HG03442 (cell line): Measurements from ENCODE around the gene MIOX.
"Not testable (repeated sequence)": the region's sequence is repeated elsewhere in the genome, so short reads cannot be mapped to it uniquely, and the experiment has no call there.

ENCODE experiments used
- ATAC-seq: cut with Tn5 transposase; IDR thresholded peaks from one replicate; pipeline ENCODE4 v1.9.1; 2021; ENCODE audit warnings: mild to moderate bottlenecking, moderate library complexity; ENCODE audit not compliant: unreplicated experiment

The MIOX gene

GRCh38 chr22:50516068-50516467, 29.4 kb downstream of the MIOX start:
- ATAC-seq, result no peak

- ATAC-seq, result no peak
Measured at GRCh38 chr22:50516891-50517290, 30.2 kb downstream of the MIOX start.

GRCh38 chr22:50517495-50518260, 31.0 kb downstream of the MIOX start:
- ATAC-seq, result no peak

- no peak for ATAC-seq
Measured at GRCh38 chr22:50518606-50519005, 31.9 kb downstream of the MIOX start.

DNA sequence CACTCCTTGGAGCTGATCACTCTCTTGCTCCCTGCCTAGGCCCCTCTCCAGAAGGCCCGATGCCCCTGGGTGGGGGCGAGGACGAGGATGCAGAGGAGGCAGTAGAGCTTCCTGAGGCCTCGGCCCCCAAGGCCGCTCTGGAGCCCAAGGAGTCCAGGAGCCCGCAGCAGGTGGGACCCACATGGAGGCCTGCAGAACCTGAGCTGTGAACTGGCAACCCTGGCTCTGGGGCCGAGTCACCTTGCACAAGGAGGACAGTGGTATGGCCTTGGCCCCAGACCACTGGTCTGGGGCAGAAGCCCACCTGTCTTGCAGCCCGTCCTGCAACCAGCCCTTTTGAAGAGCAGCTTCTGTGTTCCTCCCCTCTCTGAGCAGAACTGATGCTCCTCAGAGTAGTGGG, 32.5 kb downstream of the MIOX start:
- ATAC-seq, result no peak

GRCh38 chr22:50520184-50520583, 33.5 kb downstream of the MIOX start:
- not testable (repeated sequence) for ATAC-seq

DNA sequence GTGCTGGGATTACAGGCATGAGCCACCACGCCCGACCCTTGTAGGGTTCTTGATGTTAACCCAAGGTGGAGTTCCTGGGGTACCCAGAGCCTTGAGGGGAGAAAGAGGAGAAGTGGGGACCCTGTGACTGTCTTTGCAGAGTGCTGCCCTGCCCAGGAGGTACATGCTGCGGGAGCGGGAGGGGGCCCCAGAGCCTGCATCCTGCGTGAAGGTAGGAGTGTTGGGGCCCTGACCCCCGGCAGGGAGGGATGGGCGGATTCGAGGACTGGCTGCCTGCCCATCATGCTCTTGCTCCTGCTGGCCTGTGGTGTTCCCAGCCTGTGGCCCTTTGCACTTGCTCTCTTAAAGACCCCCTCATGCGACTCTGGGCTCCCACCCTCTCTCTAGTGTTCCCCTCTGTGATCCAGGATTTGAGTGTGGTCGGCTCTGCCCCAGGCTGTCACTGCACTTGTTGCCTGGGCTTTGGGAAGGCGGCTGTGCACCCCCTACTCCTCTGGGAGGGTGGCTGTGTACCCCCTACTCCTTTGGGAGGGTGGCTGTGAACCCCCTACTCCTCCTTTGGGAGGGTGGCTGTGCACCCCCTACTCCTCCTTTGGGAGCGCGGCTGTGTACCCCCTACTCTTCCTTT, 34.3 kb downstream of the MIOX start:
- no peak for ATAC-seq

DNA sequence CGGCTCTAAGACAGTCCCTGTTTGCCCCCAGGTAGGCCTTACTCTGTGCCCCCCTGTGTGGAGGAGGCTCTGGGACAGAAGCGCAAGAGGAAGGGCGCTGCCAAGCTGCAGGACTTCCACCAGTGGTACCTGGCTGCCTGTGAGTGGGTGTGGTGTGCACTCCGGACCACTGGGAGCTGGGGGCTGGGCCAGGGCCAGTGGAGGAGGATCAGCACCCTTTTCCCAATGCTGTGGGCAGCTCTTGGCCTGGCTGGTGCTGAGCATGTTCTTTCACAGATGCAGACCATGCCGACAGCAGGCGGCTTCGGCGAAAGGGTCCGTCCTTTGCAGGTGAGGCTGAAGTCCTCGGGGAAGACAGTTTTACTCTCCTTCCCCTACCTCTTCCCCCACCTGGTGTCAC, 35.1 kb downstream of the MIOX start:
- no peak for ATAC-seq

DNA sequence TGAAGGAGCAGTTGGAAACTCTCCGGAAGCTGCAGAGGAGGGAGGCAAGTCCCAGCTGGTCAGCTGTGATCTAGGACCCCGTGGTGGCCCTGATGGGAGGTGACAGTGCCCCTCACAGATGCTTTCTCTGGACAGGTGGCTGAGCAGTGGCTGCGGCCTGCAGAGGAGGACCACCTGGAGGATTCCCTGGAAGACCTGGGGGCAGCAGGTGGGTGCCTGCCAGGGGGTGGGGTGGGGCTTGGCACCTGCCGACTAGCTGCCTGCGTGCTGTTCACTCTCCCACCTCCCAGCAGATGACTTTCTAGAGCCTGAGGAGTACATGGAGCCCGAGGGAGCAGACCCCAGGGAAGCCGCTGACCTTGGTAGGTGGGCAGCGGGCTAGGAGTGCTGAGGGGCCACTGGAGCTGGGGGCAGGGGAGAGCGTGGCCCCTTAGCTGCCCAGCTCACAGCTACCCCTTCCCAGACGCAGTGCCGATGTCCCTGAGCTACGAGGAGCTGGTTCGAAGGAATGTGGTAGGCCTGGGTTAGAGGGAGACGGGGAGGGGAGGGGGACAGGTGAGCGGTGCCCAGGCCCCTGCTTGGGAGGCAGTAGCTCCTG, 35.6 kb downstream of the MIOX start:
- ATAC-seq, result no peak

- no peak for ATAC-seq
Measured at GRCh38 chr22:50522806-50523438, 36.3 kb downstream of the MIOX start.

DNA sequence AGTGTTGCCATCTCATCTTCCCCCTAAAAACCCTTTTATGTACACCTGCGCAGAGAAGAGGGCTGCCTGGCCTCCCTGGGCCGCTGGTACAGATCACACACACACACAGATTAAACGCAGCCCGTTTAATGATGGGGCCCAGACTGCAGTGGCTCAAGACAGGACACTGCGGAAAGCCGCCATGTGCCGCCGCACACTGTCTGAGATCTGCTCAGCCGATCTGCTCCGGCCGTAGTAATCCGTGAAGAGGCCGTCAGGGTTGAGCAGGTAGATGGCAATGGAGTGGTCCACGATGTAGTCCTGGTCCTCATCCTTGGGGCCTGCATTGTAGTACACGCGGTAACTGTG, 36.8 kb downstream of the MIOX start:
- no peak for ATAC-seq

DNA sequence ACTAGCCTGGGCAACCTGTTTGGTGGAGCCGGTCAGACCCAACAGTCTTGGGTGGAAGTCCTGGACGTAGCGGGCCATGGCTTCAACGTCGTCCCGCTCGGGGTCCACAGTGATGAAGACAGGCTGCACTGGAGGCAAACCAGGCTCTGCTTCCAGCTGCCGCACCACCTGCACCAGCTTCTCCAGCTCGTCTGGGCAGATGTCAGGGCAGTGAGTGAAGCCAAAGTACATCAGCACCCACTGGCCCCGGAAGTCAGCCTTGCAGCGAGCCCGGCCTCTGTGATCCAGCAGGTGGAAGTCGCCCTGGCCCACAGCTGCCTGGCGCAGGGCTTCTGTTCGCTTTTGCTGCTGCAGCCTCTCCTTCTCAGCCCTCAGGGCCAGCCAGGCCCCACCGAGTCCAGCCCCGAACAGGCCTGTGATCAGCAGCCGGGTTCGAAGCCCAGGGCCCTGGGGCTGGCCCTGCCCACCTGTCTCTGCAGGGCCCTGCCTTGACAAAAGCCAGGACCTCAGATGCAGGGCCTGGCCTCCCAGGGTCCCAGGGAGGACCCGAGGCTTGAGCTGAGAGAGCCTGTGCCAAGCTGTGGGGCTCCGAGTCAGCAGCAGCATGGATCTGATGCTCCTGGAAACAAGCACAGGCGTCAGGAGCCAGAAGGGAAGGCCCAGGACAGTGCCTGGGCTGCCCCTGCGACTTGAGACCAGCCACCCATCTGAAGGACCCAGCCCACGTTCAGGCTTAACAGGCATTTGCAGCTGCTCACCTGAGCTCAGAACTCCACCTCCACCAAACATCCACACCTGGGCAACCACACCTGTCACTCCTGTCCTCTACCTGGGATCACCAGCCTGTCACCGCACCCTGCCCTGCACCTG, 37.4 kb downstream of the MIOX start:
- no peak for ATAC-seq

- no peak for ATAC-seq
Measured at GRCh38 chr22:50524676-50525103, 38.0 kb downstream of the MIOX start.

- peak; percentile 33 for ATAC-seq
Measured at GRCh38 chr22:50525104-50525857, 38.6 kb downstream of the MIOX start, which contains the start of gene SCO2. Gene SCO2 (minus strand): TSS chr22:50525598. CDS start chr22:50524411, 1,187 bp downstream.

GRCh38 chr22:50525858-50526107, 39.1 kb downstream of the MIOX start:
- no peak for ATAC-seq

DNA sequence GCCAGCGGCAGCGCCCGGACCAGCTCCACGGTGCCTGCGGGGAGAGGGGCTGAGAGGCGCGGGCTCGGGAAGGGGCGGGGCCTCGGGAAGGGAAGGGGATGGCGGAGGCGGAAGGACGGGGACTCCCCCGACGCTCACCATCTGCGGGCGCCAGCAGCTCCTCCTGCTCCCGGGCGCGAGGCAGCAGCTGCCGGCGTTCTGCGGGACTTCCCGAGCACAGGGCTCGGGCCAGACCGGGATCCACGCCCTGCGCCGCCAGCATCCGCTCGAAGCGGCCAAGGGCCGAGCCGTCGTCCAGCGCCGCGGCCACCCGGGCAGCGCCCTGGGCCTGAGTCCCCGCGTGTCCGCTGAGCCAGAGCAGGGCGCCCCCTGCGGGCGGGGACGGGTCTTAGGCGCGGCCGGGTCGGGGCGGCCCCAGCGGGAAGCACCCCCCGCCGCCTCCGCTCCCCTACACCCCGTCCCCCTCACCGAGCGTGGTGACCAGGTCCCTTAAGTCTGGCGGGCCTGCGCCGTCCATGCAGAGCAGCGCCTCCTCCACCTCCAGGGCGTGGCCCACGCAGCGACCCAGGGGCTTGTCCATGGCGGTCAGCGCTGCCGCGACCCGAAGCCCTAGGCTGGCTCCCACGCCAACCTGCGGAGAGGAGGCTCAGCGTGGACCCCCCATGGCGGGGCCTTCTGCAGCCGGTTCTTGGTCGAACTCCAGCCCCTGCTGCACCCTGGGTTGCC, 39.6 kb downstream of the MIOX start:
- ATAC-seq, result peak; percentile 27

DNA sequence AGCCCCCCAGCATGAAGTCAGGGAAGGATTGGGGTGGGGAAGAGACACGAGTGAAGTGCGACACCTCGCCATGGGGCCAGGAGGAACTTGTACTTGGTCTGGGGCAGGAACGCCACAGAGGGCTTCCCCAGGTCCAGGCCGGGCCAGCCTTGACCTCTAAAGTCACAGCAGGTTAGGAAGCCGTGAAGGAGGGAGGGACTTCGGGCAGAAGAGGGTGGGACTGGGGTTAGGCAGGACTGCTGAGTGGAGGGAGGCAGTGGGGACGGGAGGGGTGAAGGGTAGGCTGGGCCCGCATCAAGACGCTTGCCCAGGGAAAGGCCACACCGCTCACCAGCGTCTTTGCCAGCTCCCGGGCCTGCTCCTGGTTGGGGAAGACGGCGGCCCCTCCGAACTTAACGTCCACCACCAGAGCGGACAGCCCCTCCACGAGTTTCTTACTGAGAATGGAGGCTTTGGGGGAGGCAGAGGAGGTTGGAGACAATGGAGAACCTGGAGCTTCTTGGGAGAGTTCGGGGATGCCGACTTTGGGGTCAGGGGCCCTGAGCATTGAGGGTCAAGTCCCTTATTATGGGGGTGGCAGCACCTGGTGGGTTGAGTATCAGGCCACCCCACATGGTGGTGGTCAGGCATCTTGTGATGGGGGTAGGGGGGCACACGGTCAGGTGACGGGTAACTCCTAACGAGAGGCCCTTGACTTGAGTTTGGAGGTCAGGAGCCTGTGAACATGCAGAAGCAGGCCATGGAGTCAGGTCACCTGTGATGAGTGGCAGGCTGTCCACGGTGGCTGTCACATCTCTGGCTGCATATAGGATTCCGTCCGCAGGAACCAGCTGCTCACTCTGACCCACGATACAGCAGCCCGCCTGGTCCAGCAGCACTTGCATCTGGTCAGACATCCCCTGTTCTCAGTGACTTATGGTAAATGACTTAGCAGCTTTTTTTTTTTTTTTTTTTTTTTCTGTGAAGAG, 40.5 kb downstream of the MIOX start:
- ATAC-seq, result no peak

DNA sequence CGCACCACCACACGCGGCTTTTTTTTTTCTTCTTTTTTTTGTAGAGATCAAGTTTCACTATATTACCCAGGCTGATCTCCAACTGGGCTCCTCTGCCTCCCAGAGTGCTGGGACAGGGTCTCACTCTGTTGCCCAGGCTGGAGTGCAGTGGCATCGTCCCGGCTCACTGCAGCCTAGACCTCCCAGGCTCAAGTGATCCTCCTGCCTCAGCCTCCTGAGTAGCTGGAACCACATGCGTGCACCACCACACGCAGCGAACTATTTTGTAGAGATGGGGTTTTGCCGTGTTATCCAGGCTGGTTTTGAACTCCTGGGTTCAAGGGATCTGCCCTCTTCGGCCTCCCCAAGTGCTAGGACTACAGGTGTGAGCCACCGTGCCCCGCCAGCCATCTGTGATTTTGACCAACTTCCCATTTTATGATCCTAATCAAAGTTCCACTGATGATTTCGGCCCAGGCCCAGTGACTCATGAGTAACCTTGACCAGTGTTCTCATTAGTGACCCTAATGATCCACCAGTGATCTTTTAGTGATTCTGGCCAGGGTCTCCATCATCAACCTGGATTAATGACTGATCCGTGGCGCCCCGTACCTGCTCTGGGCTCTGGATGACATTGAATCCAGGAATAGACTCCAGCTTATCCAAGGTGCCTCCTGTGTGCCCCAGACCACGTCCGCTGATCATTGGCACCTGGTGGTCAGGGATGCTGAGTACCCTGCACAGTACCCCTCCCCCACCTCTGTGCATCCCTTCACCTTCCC, 41.4 kb downstream of the MIOX start:
- no peak for ATAC-seq
